Measurements from ENCODE around the gene MCTP1. TPM values are rescaled to one million over a fixed set of nuclear protein-coding genes. Genes with fewer than 3 reads are reported as not detected.

Gene MCTP1
- total and polyA plus RNA-seq, 10 of the 15 experiments (the other 5 are each of a cell fraction or from before 2014, with no cell fraction given): 12.6 to 45.9 (median 18.8) TPM

DNA sequence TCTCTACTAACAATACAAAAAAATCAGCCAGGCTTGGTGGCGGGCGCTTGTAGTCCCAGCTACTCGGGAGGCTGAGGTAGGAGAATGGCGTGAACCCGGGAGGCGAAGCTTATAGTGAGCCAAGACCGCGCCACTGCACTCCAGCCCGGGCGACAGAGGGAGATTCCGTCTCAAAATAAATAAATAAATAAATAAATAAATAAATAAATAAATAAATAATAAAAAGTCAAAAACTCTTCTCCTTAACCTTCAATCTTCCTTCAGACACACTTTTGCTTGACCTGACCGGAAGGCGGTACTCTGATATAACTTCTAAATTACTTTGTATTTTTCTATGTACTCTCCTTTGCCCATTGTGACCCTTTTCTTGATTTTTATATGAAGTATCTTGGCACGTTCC lies 364.3 kb downstream of the MCTP1 start:
- no peaks in the 10 kb centered on the region for H3K36me3 ChIP-seq (ENCODE audit: control insufficient read depth in 2 of 2, insufficient read depth in 2 of 2, low read length in 1 of 2)
- H3K4me2 ChIP-seq (ENCODE audit: control insufficient read depth, insufficient read depth): no peak overlapping the region
- TF ChIP-seq LARP7 (IDR thresholded peaks at IDR 0.05): no peak
- no peak for TF ChIP-seq HDGF (IDR thresholded peaks at IDR 0.05)
- no peak for TF ChIP-seq EGR1 (IDR thresholded peaks at IDR 0.05; ENCODE audit: borderline replicate concordance in 1 of 2, low read depth in 2 of 2, low read length in 2 of 2)
- TF ChIP-seq RELA (IDR thresholded peaks at IDR 0.05; ENCODE audit: borderline replicate concordance, partially characterized antibody): no peak
- TF ChIP-seq, protein P1, sequence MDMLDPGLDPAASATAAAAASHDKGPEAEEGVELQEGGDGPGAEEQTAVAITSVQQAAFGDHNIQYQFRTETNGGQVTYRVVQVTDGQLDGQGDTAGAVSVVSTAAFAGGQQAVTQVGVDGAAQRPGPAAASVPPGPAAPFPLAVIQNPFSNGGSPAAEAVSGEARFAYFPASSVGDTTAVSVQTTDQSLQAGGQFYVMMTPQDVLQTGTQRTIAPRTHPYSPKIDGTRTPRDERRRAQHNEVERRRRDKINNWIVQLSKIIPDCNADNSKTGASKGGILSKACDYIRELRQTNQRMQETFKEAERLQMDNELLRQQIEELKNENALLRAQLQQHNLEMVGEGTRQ (IDR thresholded peaks at IDR 0.05; ENCODE audit: borderline replicate concordance, low read depth, low read length): no peak
- no peak for TF ChIP-seq SREBF1 (IDR thresholded peaks at IDR 0.05; ENCODE audit: low read length)
- no peak for TF ChIP-seq BACH1 (IDR thresholded peaks at IDR 0.05; ENCODE audit: borderline replicate concordance)
- no peak for TF ChIP-seq CHD2 (IDR thresholded peaks at IDR 0.05; ENCODE audit: borderline replicate concordance, low read depth, low read length)
- no peak for TF ChIP-seq SPI1 (IDR thresholded peaks at IDR 0.05; ENCODE audit: borderline replicate concordance, insufficient read depth, low read depth, low read length)
- no peaks in the 10 kb centered on the region for H4K20me1 ChIP-seq (ENCODE audit: control insufficient read depth, insufficient read depth)
- H3K27me3 ChIP-seq (replicated peaks in 1 of 2; ENCODE audit: control insufficient read depth in 2 of 2, insufficient read depth in 2 of 2, low read length in 1 of 2): no peaks in the 10 kb centered on the region
- ChIA-PET RAD21 (ENCODE audit: unreplicated experiment) (no interaction called here), SMC1A (ENCODE audit: uncharacterized antibody, unreplicated experiment) (interaction anchor here (0.7 kb wide), 1 partner anchor 386 kb away, joined by 3 read pairs; no protein-coding TSS in a partner anchor), CTCF (no interaction called here), POLR2A (no interaction called here)
- no peaks in the 10 kb centered on the region for H3K4me1 ChIP-seq (ENCODE audit: control insufficient read depth, insufficient read depth, low read length)
- intact Hi-C loops (cut with micrococcal nuclease; ENCODE audit: unreplicated experiment) (no loop called here), in situ Hi-C loops (cut with MboI) (no loop called here)
- H3K9ac ChIP-seq (ENCODE audit: control insufficient read depth, insufficient read depth, low read length): no peak overlapping the region
- BruUV-seq (replicated peaks): no TSS peak
- FAIRE-seq (no peak), DNase-seq (ENCODE audit: low read depth, low spot score) (no peak), ATAC-seq (no peak)
- H2AFZ ChIP-seq (ENCODE audit: control insufficient read depth, low read depth, low read length): no peak overlapping the region
- H3K9me3 ChIP-seq (replicated peaks; ENCODE audit: control insufficient read depth, insufficient read depth, low read length): no peaks in the 10 kb centered on the region
- WGBS (ENCODE audit: insufficient coverage, insufficient replicate concordance, low lambda C conversion rate, missing lambda C conversion rate): 85% methylated on average over 14 of the region's 14 CpGs
- no peaks in the 10 kb centered on the region for H3K79me2 ChIP-seq (ENCODE audit: control insufficient read depth, insufficient read depth, low read length)
- H3K4me3 ChIP-seq: no peak overlapping the region
- no peak overlapping the region for H3K27ac ChIP-seq (ENCODE audit: control insufficient read depth, insufficient read depth)

Data from GM12878 (cell line).